Tracheal epithelial cell (primary cell): ENCODE results near the gene CNPY2. TPM values are rescaled to one million over a fixed set of nuclear protein-coding genes. Genes with fewer than 3 reads are reported as not detected.

ENCODE experiments used
- total RNA-seq: library from RNA; depleted of rRNA; stranded (reverse); fragments of >200 nt; gene quantifications from 2 replicates; pipeline ENCODE4 v1.2.1, GENCODE V29; 2014

Gene CNPY2
- 67.6 and 106 TPM in 2 replicates for total RNA-seq

DNA sequence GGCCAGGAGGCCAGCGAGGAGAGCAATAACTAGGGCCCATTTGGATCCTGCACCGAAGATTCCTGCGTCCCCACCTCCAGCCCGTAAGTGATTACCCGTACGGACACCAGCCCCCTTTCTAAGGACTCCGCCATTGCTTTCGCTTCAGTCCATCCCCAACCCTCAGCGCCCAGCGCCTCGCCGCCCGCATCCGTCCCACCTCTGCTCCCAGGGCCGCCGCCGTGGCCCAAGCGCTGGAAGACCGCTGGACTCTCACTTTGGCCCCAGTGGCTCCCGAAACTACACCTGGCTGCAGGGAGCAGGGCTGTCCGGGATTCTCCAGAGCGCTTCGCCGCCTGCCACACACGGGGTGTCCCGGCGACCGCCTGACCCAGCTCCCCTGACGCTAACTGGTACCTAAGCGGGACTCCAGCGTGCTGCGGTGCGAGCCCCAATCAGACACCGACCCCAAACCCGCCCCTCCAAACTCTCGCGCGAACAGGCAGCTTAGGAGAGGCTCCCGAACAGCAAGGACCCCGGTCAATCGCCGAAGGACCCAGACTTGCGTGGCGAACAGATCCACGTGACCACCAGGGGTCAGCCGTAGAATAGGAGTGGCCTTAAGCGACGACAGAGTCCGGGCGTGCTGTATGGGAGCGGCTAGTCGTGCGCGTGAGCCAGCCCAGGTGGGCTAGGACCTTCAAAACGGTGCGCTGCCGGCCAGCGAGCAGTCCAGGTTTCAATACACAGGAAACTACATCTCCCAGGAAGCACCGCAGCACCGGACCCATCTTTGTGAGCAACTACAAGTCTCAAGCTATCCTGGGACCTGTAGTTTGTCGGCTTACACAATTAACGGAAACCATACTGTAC, at the start of gene CNPY2:
Gene CNPY2, minus strand, starts transcription at position 367 of the 852 bp plus-strand sequence. CDS start 771 bp downstream, outside the sequence.

DNA sequence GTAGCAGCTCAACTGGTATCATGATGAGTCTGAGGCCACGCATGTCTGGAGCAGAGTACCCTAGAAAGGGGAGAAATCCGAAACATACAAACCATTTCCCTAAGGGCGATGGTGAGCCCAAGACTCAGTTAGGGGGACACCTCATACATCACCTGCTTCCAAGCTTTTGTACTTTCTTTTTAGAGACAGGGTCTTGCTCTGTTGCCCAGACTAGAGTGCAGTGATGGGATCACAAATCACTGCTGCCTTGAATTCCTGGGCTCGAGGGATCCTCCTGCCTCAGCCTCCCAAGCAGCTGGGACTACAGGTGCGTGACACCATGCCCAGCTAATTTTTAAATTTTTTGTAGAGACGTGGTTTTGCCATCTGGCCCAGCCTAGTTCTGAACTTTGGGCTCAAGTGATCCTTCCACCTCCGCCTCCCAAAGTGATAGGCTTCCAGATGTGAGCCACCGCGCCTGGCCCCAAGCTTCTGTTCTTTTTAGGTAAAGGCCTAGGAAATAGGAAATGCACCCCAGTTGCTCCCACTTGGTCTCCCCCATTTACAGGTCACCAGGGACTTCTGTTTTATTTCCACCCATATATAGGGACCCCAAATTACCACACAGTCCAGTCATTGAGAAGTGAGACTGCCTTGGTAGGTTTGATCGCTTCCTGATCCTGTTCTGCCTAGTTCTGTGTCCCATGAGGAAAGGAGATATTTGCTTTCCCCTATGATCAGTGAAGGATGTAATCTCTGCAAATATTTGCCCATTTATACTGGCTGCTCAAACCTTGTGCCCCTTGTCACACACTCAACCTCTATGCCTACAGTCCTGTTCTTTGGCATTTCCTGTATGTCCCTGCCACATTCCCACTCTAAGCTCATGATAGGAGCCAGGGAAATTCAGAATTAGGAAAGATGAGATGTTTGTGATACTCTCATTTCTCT, 46.6 kb upstream of the CNPY2 start, which contains the start of gene APOF:
Gene APOF, minus strand, starts transcription at position 728 of the 930 bp plus-strand sequence. Its CDS starts 112 bp downstream, at position 616.

DNA sequence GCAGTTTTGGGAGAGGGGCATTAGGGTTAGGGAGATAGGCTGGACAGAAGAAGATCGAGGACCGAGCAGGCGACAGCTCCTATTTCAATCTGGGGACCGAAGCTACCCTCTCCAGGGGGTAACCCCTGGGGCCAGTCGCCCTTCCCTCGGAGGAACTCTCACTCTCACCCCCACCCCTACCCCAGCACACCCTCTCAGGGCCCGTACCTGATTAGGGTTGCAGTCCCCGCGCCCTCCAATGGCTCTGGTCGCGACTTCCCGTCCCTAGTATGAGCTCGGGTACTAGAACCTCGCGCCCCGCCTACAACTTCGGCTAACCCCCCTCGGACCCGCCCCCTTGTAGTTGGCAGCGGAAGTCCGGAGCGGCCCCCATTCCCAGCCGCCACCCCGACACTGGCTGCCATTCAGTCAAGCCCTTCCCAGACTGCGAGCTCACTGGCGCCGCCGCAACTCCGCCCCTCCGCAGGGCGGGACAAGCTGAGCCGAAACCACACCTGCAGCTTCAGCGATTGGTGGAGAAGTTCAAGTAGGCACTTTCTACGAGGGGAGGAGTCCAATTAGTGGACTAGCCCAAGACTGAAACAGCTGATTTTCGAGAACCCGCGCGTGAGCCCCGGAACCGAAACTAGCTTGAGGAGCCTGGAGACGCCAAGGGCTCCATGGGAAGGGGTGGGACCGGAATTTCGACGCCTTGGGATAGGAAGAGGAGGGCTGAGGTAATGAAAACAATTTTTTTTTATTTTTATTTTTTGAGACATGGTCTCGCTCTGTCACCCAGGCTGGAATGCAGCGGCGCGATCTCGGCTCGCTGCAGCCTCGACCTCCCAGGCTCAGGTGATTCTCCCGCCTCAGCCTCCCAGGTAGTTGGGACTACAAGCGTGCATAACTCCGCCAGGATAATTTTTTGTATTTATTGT, 44.3 kb upstream of the CNPY2 start, which contains the start of gene STAT2:
Gene STAT2, minus strand, starts transcription at position 257 of the 917 bp plus-strand sequence. CDS start 3,536 bp downstream, outside the sequence.

DNA sequence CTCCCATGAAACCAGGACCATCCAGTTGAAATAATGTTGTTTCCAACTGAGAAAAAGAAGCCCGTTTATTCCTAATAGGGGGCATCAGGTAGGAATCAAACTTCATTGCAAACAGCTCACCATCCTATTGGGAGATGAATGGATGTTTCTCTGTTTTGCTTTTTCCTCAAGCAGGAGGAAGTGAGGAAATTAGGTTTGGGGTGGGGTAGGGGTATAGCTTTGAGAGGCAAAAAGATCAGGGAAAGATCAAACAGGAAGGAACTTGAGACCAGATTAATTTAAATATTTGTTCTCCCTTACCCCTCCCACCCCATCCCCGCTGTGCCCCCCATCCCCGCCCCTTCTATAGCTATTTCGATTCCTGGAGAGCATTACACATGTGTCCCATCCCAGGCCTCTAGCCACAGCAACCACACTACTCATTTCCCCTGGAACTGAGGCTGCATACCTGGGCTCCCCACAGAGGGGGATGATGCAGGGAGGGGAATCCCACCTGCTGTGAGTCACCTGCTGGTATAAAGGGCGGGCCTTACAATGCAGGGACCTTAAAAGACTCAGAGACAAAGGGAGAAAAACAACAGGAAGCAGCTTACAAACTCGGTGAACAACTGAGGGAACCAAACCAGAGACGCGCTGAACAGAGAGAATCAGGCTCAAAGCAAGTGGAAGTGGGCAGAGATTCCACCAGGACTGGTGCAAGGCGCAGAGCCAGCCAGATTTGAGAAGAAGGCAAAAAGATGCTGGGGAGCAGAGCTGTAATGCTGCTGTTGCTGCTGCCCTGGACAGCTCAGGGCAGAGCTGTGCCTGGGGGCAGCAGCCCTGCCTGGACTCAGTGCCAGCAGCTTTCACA, 22.7 kb upstream of the CNPY2 start, which contains the start of gene IL23A:
Gene IL23A, plus strand, starts transcription at position 577 of the 850 bp plus-strand sequence. Its CDS starts 161 bp downstream, at position 738.

DNA sequence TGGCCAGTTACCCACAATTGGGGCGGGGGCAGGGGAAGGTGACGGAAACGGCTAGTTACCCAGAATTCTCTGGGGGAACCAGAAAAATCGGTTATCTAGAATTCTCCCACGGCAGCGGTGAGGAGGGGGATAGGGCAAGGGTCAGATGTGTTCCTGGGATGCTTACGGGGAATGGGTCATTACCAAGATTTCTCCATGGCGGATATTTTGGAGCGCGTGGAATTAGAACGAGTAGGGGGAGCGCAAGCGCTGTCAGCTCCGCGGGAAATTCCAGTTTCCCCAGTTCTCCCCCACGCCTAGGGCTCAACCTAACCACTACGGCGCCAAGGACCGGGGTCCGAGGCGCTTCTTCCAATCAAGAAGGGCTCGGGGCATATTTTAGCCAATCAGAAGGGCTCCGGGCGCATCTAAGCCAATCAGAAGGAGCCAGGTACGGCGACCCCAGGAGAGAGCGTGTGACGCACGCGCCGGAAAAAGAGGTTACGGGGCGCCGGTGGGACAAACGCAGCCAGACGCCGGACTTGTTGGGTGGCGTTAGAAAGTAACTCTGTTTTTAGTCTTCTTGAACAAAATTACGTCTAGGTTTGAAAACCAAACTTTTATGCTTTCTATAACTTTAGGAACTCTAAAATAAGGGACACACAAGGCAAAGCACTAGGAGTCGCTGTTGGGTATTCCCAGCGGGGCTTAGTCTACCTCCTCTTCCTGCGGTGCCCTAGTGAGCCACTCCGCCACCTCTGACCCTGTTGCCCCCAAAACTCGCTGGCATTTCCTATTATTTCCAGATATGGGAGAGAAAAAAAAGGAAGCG, 18.1 kb upstream of the CNPY2 start, which contains the start of gene PAN2:
Gene PAN2, minus strand, starts transcription at position 322 of the 811 bp plus-strand sequence. CDS start 906 bp downstream, outside the sequence.

DNA sequence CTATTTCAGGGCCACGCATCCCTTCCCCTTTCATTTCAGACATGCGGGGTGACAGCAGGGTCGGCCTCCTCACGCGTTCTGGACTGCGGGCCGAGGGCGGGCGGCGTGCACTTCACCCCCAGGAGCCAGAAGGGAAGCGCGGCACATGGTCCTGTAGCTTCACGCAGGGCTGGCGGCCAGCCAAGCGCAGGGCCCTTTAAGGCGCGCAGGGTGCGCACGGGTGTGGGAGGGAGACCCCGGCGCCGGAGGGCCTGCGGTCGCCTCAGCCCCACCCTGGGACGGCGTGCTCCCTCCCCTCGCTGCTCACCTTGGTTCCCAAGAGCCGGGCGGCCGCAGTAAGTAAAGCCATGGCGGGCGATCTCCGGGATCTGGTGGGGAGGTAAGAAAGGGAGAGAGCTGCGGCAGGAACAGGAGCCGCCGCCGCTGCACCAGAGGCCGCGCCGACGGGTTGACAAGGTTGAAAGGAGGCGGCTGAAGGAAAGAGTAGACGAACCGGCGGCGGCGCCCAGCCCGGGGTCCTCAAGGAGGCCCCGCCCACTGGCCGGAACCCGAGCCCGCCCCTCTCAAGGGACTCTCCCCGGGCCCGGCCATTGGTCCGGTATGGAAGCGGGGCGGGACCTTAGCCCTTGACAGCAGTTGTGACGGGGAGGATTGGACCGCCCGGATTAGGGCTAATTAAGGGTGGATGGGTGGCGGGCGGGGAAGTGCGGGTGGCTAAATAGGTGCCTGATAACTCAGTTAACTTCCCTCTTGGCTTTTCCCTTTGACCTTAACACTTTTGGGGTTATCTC, 15.7 kb downstream of the CNPY2 start, which contains the start of gene CS:
Gene CS, minus strand, starts transcription at position 478 of the 791 bp plus-strand sequence. Its CDS starts 129 bp downstream, at position 349.

DNA sequence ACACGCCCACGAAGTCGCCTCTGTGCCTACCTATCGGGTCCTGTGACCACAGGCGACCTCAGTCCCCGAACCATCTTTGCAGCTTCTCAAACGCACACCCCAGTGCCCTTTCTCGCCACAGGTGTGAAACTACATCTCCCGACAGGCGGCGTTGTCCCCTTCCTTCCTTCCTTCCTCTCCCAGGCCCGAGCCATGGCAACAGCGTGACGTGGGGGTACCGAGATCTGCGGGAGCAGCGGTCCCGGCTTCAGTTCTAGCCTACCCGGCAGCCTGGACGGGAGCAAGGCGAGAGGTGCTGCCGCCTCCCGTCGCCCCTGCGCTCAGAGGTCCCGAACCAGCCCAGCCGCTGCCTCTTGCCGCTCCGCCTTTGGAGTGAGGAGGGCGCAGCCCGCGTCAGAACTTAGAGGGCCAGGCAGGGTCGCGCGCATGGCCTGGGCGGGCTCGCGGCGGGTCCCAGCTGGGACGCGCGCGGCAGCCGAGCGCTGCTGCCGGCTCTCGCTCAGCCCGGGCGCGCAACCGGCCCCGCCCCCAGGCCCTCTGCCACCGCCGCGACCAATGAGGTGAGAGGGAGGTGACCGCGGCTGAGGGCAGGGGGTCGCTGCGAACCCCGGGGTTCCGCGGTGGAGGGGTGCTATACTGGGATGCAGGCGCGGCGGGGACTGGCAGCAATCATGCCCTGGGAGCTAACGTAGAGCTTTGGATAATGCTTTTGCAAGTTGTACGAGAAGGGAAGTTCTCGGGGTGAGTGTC, 48.9 kb downstream of the CNPY2 start, which contains the start of gene COQ10A:
Gene COQ10A, plus strand, starts transcription at position 250 of the 750 bp plus-strand sequence. Its CDS starts 177 bp downstream, at position 427.

Other genes starting within 250 kb of the CNPY2 start
- gene ERBB3, start 235.8 kb downstream of the CNPY2 start, total RNA-seq: 22.9 and 29.6 TPM in 2 replicates
- 169 and 181 TPM in 2 replicates for gene PA2G4, start 211.4 kb downstream of the CNPY2 start, total RNA-seq
- gene RPL41, start 199.4 kb downstream of the CNPY2 start, total RNA-seq: 2,930 and 4,402 TPM in 2 replicates
- gene ZC3H10, start 197.7 kb downstream of the CNPY2 start, total RNA-seq: 2.2 and 2.8 TPM in 2 replicates
- gene ESYT1, start 187.7 kb downstream of the CNPY2 start, total RNA-seq: 241 and 358 TPM in 2 replicates
- 39.4 and 40.5 TPM in 2 replicates for gene MYL6B, start 163.4 kb downstream of the CNPY2 start, total RNA-seq
- 400 and 1,602 TPM in 2 replicates for gene MYL6, start 157.6 kb downstream of the CNPY2 start, total RNA-seq
- gene SMARCC2, start 126.5 kb downstream of the CNPY2 start, total RNA-seq: 17.4 and 18.1 TPM in 2 replicates
- 117 and 128 TPM in 2 replicates for gene RNF41, start 94.1 kb downstream of the CNPY2 start, total RNA-seq
- 21.7 and 34.5 TPM in 2 replicates for gene NABP2, start 91.6 kb downstream of the CNPY2 start, total RNA-seq
- gene SLC39A5, start 85.9 kb downstream of the CNPY2 start, total RNA-seq: not detected in 2 replicates
- gene ANKRD52, start 57.6 kb downstream of the CNPY2 start, total RNA-seq: 15.3 and 20.7 TPM in 2 replicates
- 5.5 and 8.2 TPM in 2 replicates for gene COQ10A, start 49.0 kb downstream of the CNPY2 start, total RNA-seq
- 113 and 157 TPM in 2 replicates for gene CS, start 15.7 kb downstream of the CNPY2 start, total RNA-seq
- 10.1 and 14.7 TPM in 2 replicates for gene PAN2, start 18.0 kb upstream of the CNPY2 start, total RNA-seq
- 16.6 TPM in 1 of 2 replicates, not detected in the other for gene IL23A, start 22.9 kb upstream of the CNPY2 start, total RNA-seq
- gene STAT2, start 44.1 kb upstream of the CNPY2 start, total RNA-seq: 45.6 and 88.7 TPM in 2 replicates
- not detected in 2 replicates for gene APOF, start 46.9 kb upstream of the CNPY2 start, total RNA-seq
- gene TIMELESS, start 133.4 kb upstream of the CNPY2 start, total RNA-seq: 3.0 and 3.4 TPM in 2 replicates
- gene MIP, start 138.7 kb upstream of the CNPY2 start, total RNA-seq: not detected in 2 replicates
- gene SPRYD4, start 152.6 kb upstream of the CNPY2 start, total RNA-seq: 0.96 and 1.1 TPM in 2 replicates
- 3.1 and 11.3 TPM in 2 replicates for gene GLS2, start 172.2 kb upstream of the CNPY2 start, total RNA-seq
- gene RBMS2, start 205.8 kb upstream of the CNPY2 start, total RNA-seq: 16.0 and 17.6 TPM in 2 replicates